ENCODE measurements around the gene EXTL2.

DNA sequence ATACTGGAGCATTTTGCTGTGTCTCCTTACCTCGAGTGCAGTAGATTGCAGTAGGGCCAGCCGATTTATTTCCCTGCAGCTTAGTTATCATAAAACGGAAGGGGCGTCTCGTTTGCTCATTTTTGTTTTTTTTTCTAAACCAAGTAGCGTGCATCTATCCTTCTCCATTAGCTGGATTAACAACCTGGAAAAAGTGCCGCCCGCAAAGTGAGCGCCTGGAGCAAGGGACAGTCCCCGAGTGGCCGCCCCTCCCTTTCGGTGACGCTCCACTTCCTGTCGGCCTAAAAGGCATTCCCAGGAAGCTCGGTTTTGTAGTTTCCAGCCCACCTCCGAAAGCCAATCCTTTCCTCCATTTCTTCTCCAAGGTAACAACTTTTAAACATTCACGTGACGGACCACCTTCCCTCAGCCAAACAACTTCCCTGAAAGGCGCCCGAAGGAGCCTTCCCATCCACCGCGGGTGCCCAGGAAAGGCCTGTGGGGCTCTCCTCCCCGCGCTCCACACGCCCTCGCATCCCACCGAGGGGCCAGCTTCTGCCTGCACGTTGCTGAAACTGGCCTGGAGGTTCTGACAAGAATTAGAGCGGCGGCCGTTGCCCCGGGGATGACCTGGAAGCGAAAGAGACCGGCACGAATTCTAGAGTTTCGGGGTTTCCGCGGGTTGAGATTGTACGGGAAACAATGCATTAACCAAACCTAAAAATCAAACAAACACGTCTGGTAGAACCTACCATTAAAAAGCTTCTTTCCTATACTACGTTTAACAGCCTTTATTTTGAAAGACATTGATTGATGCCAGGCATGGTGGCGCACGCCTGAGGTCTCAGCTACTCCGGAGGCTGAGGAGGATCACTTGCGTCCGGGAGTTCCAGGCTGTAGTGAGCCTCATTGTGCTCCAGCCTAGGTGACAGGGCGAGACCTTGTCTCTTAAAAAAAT lies at the start of gene EXTL2:
- TF ChIP-seq, protein P1, sequence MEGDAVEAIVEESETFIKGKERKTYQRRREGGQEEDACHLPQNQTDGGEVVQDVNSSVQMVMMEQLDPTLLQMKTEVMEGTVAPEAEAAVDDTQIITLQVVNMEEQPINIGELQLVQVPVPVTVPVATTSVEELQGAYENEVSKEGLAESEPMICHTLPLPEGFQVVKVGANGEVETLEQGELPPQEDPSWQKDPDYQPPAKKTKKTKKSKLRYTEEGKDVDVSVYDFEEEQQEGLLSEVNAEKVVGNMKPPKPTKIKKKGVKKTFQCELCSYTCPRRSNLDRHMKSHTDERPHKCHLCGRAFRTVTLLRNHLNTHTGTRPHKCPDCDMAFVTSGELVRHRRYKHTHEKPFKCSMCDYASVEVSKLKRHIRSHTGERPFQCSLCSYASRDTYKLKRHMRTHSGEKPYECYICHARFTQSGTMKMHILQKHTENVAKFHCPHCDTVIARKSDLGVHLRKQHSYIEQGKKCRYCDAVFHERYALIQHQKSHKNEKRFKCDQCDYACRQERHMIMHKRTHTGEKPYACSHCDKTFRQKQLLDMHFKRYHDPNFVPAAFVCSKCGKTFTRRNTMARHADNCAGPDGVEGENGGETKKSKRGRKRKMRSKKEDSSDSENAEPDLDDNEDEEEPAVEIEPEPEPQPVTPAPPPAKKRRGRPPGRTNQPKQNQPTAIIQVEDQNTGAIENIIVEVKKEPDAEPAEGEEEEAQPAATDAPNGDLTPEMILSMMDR (IDR thresholded peaks at IDR 0.05; ENCODE audit: low read length), result no peak
- TF ChIP-seq EZH2phosphoT487 (IDR thresholded peaks at IDR 0.05; ENCODE audit: low read length), result no peak
- no peak for TF ChIP-seq EZH2 (optimal IDR thresholded peaks at IDR 0.05; ENCODE audit: low read depth, low read length)
